Measurements from ENCODE around the gene TPBGL. TPM values are rescaled to one million over a fixed set of nuclear protein-coding genes. Genes with fewer than 3 reads are reported as not detected.

The TPBGL gene
- total and polyA plus RNA-seq, 2 donors (not counting 3 experiments of a cell fraction or from before 2014, with no cell fraction given): not detected

DNA sequence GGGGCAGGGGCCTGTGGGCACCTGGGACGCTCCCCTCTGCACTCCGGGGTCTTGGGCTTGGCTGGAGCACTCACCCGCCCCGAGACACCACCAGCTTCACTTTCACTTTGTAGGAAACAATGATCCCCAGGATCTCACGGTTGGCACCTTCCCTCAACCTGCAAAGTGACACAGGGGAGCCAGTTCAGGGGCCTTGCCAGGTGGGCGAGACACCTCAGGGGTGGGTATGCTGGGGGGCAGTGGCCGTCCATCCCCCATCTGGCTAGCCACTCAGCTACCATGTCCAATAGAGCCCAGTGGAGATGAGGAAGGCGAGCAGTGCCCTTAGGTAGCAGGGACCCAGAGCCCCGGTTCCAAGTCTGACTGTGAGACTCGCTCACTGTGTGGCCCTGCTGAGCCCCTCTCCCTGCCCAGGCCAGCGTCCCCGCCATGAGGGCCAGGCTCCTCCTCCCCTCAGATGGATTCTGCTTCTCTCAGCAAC, 32.3 kb downstream of the TPBGL start:
- Histone ChIP-seq H3K27ac (ENCODE audit: insufficient read depth, low read depth, low read length) (no peak overlapping the region), H2AFZ (ENCODE audit: low read depth, low read length) (no peak overlapping the region), H3K79me2 (ENCODE audit: control insufficient read depth, insufficient read depth, low read length) (no peaks in the 10 kb centered on the region), H3K9ac (replicated peaks; ENCODE audit: extremely low read depth, insufficient read depth, low read length) (no peak overlapping the region), H3K4me1 (ENCODE audit: control insufficient read depth, extremely low read depth, insufficient read depth, low read length) (peaks cover 15% of the 10 kb centered on the region), H3K36me3 (ENCODE audit: control insufficient read depth in 2 of 2, extremely low read depth in 1 of 2, insufficient read depth in 2 of 2, low read length in 2 of 2) (peaks cover 5 to 61% of the 10 kb centered on the region in 2 experiments), H3K4me2 (ENCODE audit: insufficient read depth, low read length) (no peak overlapping the region), H4K20me1 (replicated peaks; ENCODE audit: control insufficient read depth, extremely low read depth, insufficient read depth, low read length) (no peaks in the 10 kb centered on the region), H3K9me1 (replicated peaks; ENCODE audit: control insufficient read depth, extremely low read depth, insufficient read depth, low read length) (no peaks in the 10 kb centered on the region), H3K4me3 (replicated peaks in 1 of 3; ENCODE audit: insufficient read depth in 1 of 3, low read depth in 1 of 3, low read length in 3 of 3) (no peak overlapping the region), H3K9me3 (replicated peaks; ENCODE audit: control insufficient read depth, insufficient read depth, low read length) (no peaks in the 10 kb centered on the region), H3K27me3 (ENCODE audit: control insufficient read depth in 2 of 2, insufficient read depth in 2 of 2, low read length in 2 of 2) (no peaks in the 10 kb centered on the region)
- intact Hi-C loops (cut with micrococcal nuclease) (no loop called here), dilution Hi-C loops (cut with MboI; ENCODE audit: extremely low pct_ligation_motif_present, low sequenced_read_pairs) (no loop called here)
- no peak for TF ChIP-seq POLR2AphosphoS5 (IDR thresholded peaks at IDR 0.05; ENCODE audit: insufficient read depth, low read depth, low read length)
- TF ChIP-seq JUN (IDR thresholded peaks at IDR 0.05; ENCODE audit: borderline replicate concordance, insufficient read depth, insufficient read length, low read depth): no peak
- no peak for TF ChIP-seq GATA2 (IDR thresholded peaks at IDR 0.05; ENCODE audit: insufficient read depth, insufficient read length, low read depth, low read length)
- TF ChIP-seq EZH2 (IDR thresholded peaks at IDR 0.05; ENCODE audit: borderline replicate concordance, low read depth, low read length, severe bottlenecking): no peak
- TF ChIP-seq FOS (IDR thresholded peaks at IDR 0.05; ENCODE audit: borderline replicate concordance, insufficient read depth, low read length): no peak
- TF ChIP-seq, protein P1, sequence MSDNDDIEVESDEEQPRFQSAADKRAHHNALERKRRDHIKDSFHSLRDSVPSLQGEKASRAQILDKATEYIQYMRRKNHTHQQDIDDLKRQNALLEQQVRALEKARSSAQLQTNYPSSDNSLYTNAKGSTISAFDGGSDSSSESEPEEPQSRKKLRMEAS (IDR thresholded peaks at IDR 0.05; ENCODE audit: insufficient read depth, insufficient read length): no peak
- TF ChIP-seq, protein P2, sequence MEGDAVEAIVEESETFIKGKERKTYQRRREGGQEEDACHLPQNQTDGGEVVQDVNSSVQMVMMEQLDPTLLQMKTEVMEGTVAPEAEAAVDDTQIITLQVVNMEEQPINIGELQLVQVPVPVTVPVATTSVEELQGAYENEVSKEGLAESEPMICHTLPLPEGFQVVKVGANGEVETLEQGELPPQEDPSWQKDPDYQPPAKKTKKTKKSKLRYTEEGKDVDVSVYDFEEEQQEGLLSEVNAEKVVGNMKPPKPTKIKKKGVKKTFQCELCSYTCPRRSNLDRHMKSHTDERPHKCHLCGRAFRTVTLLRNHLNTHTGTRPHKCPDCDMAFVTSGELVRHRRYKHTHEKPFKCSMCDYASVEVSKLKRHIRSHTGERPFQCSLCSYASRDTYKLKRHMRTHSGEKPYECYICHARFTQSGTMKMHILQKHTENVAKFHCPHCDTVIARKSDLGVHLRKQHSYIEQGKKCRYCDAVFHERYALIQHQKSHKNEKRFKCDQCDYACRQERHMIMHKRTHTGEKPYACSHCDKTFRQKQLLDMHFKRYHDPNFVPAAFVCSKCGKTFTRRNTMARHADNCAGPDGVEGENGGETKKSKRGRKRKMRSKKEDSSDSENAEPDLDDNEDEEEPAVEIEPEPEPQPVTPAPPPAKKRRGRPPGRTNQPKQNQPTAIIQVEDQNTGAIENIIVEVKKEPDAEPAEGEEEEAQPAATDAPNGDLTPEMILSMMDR (IDR thresholded peaks at IDR 0.05; ENCODE audit: extremely low read depth in 1 of 2, insufficient read depth in 1 of 2, low read depth in 1 of 2, low read length in 2 of 2): no peak
- no peak for TF ChIP-seq MYC (IDR thresholded peaks at IDR 0.05; ENCODE audit: low read depth, low read length)
- TF ChIP-seq POLR2A (IDR thresholded peaks at IDR 0.05; ENCODE audit: low read depth, low read length): no peak
- BruUV-seq (replicated peaks): no TSS peak
- ChIA-PET CTCF (interaction anchor here (1.0 kb wide), 1 partner anchor 112 kb away, joined by 3 read pairs; no protein-coding TSS in a partner anchor), POLR2A (no interaction called here)
- no peak for FAIRE-seq
- DNase-seq (ENCODE audit: low read depth, low spot score): no peak

Data from endothelial cell of umbilical vein (primary cell).